ENCODE results near the gene ACTR3. TPM values are rescaled to one million over a fixed set of nuclear protein-coding genes. Genes with fewer than 3 reads are reported as not detected.

Gene ACTR3
- total RNA-seq, 4 donors from 2014 or later: 94.6 to 127 (median 115) TPM

- Histone ChIP-seq H3K9me3 (no peaks in the 10 kb centered on the region), H3K27me3 (no peaks in the 10 kb centered on the region), H3K4me3 (no peak overlapping the region), H3K4me1 (peaks cover 6% of the 10 kb centered on the region), H3K36me3 (no peaks in the 10 kb centered on the region), H3K27ac (no peak overlapping the region)
- DNase-seq (ENCODE audit: low spot score in 2 of 2): no peak
- 64% methylated on average over 2 of the region's 2 CpGs for WGBS
- TF ChIP-seq POLR2A (IDR thresholded peaks at IDR 0.05) (no peak), EP300 (IDR thresholded peaks at IDR 0.05) (no peak)
- TF ChIP-seq, protein P1, sequence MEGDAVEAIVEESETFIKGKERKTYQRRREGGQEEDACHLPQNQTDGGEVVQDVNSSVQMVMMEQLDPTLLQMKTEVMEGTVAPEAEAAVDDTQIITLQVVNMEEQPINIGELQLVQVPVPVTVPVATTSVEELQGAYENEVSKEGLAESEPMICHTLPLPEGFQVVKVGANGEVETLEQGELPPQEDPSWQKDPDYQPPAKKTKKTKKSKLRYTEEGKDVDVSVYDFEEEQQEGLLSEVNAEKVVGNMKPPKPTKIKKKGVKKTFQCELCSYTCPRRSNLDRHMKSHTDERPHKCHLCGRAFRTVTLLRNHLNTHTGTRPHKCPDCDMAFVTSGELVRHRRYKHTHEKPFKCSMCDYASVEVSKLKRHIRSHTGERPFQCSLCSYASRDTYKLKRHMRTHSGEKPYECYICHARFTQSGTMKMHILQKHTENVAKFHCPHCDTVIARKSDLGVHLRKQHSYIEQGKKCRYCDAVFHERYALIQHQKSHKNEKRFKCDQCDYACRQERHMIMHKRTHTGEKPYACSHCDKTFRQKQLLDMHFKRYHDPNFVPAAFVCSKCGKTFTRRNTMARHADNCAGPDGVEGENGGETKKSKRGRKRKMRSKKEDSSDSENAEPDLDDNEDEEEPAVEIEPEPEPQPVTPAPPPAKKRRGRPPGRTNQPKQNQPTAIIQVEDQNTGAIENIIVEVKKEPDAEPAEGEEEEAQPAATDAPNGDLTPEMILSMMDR (IDR thresholded peaks at IDR 0.05): no peak
Observed at GRCh38 chr2:113846429-113846828, 43.5 kb upstream of the ACTR3 start.

DNA sequence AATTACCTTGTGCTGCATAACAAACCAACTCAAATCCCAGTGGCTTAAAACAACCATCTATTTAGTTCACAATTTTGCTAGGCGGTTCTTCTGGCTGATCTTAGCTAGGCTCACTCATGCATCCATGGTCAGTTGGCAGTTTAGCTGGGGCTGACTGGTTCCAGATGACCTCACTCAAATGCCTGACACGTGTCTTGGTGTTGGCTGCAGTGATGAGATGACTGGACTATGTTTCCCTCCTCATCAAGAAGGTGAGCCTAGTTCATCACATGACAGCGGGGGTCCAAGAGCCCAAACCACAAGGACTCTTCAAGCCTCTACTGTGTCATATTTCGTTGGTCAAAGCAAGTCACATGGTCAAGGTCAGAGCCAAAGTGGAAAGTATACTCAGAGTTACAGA, 42.7 kb upstream of the ACTR3 start:
- no peaks in the 10 kb centered on the region for H3K36me3 ChIP-seq
- WGBS: 63% methylated on average over 4 of the region's 4 CpGs
- H3K4me3 ChIP-seq: no peak overlapping the region
- H3K27ac ChIP-seq: no peak overlapping the region
- TF ChIP-seq EP300 (IDR thresholded peaks at IDR 0.05) (no peak), POLR2AphosphoS5 (IDR thresholded peaks at IDR 0.05) (no peak)
- TF ChIP-seq, protein P1 (IDR thresholded peaks at IDR 0.05): no peak
- H3K9me3 ChIP-seq: no peaks in the 10 kb centered on the region
- H3K4me1 ChIP-seq: peaks cover 6% of the 10 kb centered on the region
- no peak for DNase-seq (ENCODE audit: low spot score in 2 of 2)
- H3K27me3 ChIP-seq: no peaks in the 10 kb centered on the region

DNA sequence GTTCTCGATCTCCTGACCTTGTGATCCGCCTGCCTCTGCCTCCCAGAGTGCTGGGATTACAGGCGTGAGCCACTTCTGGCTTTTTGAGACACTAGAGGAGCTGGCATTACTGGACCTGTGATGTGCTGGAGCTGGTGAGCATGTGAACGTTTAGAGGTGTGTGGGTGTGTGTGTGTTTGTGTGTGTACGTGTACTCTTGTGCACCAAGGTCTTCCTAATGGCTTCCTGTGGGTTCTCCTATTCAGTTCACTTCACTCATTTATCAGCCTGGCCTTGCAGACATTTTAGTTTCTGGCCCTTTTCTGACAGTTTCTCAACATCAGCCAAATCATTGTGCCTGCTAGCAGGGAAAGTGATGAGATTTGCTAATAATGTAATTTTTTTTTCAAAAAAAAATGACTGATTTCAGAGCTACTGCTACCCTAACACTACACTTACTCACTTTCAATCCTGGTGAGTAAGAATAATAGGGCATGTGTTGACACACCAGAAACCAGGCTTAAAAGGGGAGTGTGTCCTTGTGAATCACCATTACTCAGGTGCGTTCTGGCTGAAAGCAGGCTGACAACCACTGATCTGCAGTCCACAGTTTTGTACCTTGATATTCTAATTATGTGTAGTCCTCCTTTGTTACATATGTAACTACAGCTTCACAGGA, 41.0 kb upstream of the ACTR3 start:
- H3K27ac ChIP-seq: peak overlapping the region; percentile 29
- no peak overlapping the region for H3K4me3 ChIP-seq
- 84% methylated on average over 6 of the region's 6 CpGs for WGBS

GRCh38 chr2:113850687-113851086, 39.2 kb upstream of the ACTR3 start:
- TF ChIP-seq POLR2A (IDR thresholded peaks at IDR 0.05): no peak
- no peak for TF ChIP-seq POLR2AphosphoS5 (IDR thresholded peaks at IDR 0.05)
- TF ChIP-seq, protein P1 (IDR thresholded peaks at IDR 0.05): no peak
- TF ChIP-seq EP300 (IDR thresholded peaks at IDR 0.05): no peak
- no peak overlapping the region for H3K27ac ChIP-seq
- no peaks in the 10 kb centered on the region for H3K36me3 ChIP-seq
- H3K27me3 ChIP-seq: no peaks in the 10 kb centered on the region
- DNase-seq (ENCODE audit: low spot score in 2 of 2): no peak
- H3K4me1 ChIP-seq: peaks cover 6% of the 10 kb centered on the region
- H3K4me3 ChIP-seq: no peak overlapping the region
- 63% methylated on average over 3 of the region's 3 CpGs for WGBS
- no peaks in the 10 kb centered on the region for H3K9me3 ChIP-seq

More for the DNA sequence above, 41.0 kb upstream of the ACTR3 start:
- Histone ChIP-seq H3K36me3 (no peaks in the 10 kb centered on the region), H3K9me3 (no peaks in the 10 kb centered on the region), H3K4me1 (peaks cover 6% of the 10 kb centered on the region), H3K27me3 (no peaks in the 10 kb centered on the region)
- no peak for DNase-seq (ENCODE audit: low spot score in 2 of 2)
- TF ChIP-seq, protein P1 (IDR thresholded peaks at IDR 0.05): no peak
- no peak for TF ChIP-seq POLR2AphosphoS5 (IDR thresholded peaks at IDR 0.05)
- TF ChIP-seq EP300 (IDR thresholded peaks at IDR 0.05): no peak
- no peak for TF ChIP-seq POLR2A (IDR thresholded peaks at IDR 0.05)

DNA sequence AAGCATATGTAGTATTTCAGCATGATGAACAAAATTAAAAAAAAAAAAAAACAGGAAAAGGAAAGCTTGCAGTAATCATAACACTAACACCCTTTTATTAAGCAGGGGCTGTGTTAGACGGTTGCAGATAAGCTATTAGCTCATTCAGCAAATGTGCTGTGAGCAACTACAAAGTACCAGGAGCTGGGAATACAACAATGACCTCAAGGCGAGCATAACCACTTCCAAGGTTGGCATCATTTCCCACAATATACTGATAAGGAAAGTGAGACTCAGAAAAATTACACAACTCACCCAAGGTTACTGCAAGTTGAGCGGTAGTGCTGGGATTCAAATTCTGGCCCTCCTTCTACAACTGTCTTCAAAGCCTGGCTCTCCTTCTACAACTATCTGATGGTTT, 38.2 kb upstream of the ACTR3 start:
- H3K36me3 ChIP-seq: no peaks in the 10 kb centered on the region
- 46% methylated on average over 3 of the region's 3 CpGs for WGBS
- H3K27ac ChIP-seq: no peak overlapping the region
- no peaks in the 10 kb centered on the region for H3K27me3 ChIP-seq
- no peak overlapping the region for H3K4me3 ChIP-seq
- DNase-seq (ENCODE audit: low spot score in 2 of 2): no peak
- H3K4me1 ChIP-seq: peaks cover 6% of the 10 kb centered on the region
- no peaks in the 10 kb centered on the region for H3K9me3 ChIP-seq
- TF ChIP-seq POLR2A (IDR thresholded peaks at IDR 0.05) (no peak), EP300 (IDR thresholded peaks at IDR 0.05) (no peak), POLR2AphosphoS5 (IDR thresholded peaks at IDR 0.05) (no peak)
- TF ChIP-seq, protein P1 (IDR thresholded peaks at IDR 0.05): no peak
